ENCODE results near the gene RANBP2.
"Not testable (repeated sequence)": the region's sequence is repeated elsewhere in the genome, so short reads cannot be mapped to it uniquely, and the experiment has no call there.

GRCh38 chr2:108680805-108681204, 38.5 kb upstream of the RANBP2 start:
- TF ChIP-seq CTCF (IDR thresholded peaks at IDR 0.05); ZNF317 (CRISPR knock-in tag; IDR thresholded peaks at IDR 0.05; ENCODE audit: borderline replicate concordance, low read depth): not testable (repeated sequence)
